ENCODE data around the gene PHF24.

PHF24 gene

DNA sequence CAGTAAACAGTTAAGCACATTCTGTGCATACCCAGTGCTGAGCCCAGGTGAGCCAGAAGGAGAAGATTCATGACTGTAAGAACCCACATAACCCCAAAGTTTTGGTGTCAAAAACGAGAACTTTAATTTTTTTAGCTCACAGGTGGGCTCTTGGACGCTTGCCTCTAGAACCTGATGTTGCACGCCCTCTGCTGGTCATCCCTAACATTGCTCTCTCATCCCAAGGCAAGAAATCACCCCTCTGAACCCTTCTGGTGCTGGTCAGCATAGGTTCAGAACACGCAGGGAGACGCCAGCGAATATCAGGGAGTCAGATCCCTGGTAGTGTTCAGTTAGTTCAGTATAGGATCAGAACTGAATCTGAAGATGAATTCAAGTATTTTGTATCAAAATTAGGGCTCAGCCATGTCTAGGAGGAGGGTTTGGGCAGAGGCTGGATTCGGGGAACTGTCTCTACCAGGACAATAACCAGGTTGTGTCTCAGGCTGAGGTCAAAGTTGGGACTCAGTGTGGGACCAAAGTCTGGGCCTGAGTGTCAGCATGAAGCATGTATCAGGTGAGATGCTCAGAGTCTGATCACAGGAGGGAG is 27.3 kb downstream of the PHF24 start:
- TF ChIP-seq SUZ12 (IDR thresholded peaks at IDR 0.05) (no peak), HDGF (IDR thresholded peaks at IDR 0.05; ENCODE audit: borderline replicate concordance) (no peak), ARNT (IDR thresholded peaks at IDR 0.05) (no peak), FOXK2 (IDR thresholded peaks at IDR 0.05) (no peak), ELF4 (IDR thresholded peaks at IDR 0.05) (no peak), TARDBP (IDR thresholded peaks at IDR 0.05) (no peak), FOXM1 (IDR thresholded peaks at IDR 0.05; ENCODE audit: borderline replicate concordance) (no peak), SP1 (IDR thresholded peaks at IDR 0.05) (no peak), FOXA1 (IDR thresholded peaks at IDR 0.05) (no peak), LEF1 (IDR thresholded peaks at IDR 0.05; ENCODE audit: borderline replicate concordance) (no peak), CTBP1 (IDR thresholded peaks at IDR 0.05; ENCODE audit: borderline replicate concordance) (no peak), NFRKB (IDR thresholded peaks at IDR 0.05) (no peak), ZNF384 (IDR thresholded peaks at IDR 0.05) (no peak), BHLHE40 (IDR thresholded peaks at IDR 0.05; ENCODE audit: borderline replicate concordance) (no peak), L3MBTL2 (conservative IDR thresholded peaks at IDR 0.05) (no peak)
- TF ChIP-seq, protein P1, sequence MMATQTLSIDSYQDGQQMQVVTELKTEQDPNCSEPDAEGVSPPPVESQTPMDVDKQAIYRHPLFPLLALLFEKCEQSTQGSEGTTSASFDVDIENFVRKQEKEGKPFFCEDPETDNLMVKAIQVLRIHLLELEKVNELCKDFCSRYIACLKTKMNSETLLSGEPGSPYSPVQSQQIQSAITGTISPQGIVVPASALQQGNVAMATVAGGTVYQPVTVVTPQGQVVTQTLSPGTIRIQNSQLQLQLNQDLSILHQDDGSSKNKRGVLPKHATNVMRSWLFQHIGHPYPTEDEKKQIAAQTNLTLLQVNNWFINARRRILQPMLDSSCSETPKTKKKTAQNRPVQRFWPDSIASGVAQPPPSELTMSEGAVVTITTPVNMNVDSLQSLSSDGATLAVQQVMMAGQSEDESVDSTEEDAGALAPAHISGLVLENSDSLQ (IDR thresholded peaks at IDR 0.05) = no peak
- peak; percentile 56 for DNase-seq (ENCODE audit: extremely low spot score)
- POLR2A ChIA-PET = interaction anchor here (0.7 kb wide), 1 partner anchor 86 kb away, joined by 3 read pairs; no protein-coding TSS in a partner anchor
- CTCF ChIA-PET = interaction anchor here (0.6 to 2.0 kb wide), 7 partner anchors 9 to 226 kb away, joined by 3 to 14 read pairs (median 4); no protein-coding TSS in a partner anchor

DNA sequence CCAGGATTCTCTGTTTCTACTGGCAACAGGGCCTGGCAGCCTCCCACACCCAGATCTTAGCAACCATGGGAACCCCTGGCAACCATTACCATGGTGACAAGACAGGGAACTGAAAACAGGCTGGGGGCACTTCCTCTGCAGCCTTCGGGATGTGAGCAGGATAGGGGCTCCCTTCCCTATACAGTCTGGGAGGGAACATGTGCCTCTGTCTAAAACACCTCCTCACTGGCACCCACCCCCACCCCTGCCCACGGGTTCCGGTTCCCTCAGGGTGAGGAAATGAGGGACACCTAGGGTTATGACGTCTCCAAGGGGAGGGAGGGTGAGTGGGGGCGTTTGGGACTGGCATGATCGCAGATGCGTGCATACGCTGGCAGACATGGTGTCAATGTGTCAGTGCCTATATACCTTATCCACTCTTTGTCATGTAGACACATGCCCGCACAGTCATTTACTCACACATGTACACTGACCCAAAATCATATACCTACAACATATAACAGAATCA is 28.5 kb downstream of the PHF24 start:
- POLR2A ChIA-PET = no interaction called here
- no peak for DNase-seq (ENCODE audit: extremely low spot score)
- TF ChIP-seq LEF1 (IDR thresholded peaks at IDR 0.05; ENCODE audit: borderline replicate concordance) (no peak), ARNT (IDR thresholded peaks at IDR 0.05) (no peak), CTBP1 (IDR thresholded peaks at IDR 0.05; ENCODE audit: borderline replicate concordance) (no peak), FOXK2 (IDR thresholded peaks at IDR 0.05) (no peak), HDGF (IDR thresholded peaks at IDR 0.05; ENCODE audit: borderline replicate concordance) (no peak), SP1 (IDR thresholded peaks at IDR 0.05) (no peak), SUZ12 (IDR thresholded peaks at IDR 0.05) (no peak)
- CTCF ChIA-PET = interaction anchor here (0.6 kb wide), 2 partner anchors 23 to 25 kb away, joined by 3 to 5 read pairs; no protein-coding TSS in a partner anchor

DNA sequence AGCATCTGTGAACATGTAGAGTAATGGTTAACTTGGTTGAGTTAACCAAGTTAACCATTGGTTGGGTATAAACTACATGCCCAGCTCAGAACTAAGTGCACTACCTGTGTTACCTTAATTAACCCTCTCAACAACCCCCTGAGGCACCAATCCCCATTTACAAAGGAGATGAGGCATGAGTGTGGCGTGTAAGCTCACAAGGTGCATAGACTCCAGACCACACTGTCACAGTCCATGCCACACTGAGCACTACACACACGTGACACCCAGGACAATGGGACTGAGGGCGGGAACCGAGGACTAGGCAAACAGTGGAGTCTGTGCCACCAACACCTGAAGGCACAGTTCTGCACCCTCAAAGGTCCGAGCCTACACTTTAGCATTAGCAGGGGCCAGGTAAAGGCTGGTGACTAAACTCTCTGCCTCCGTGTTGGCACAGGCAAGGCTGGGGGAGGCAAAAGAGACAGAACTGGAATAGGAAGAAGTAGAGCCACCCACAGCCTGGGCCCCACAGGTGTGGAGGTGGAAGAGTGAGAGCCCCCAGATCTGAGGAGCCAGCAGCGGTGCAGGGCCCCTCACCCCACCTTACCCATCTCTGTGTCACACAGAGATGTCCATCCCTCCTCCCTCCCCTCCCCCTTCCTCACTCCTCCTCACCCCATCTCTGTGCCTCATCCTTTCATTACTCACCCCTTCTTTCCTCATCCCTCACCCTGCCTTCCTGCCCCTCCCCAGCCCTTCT is 29.2 kb downstream of the PHF24 start:
- POLR2A ChIA-PET = no interaction called here
- CTCF ChIA-PET = interaction anchor here (0.6 kb wide), 1 partner anchor 58 kb away, joined by 3 read pairs; no protein-coding TSS in a partner anchor
- no peak for TF ChIP-seq FOXK2 (IDR thresholded peaks at IDR 0.05)
- no peak for TF ChIP-seq L3MBTL2 (conservative IDR thresholded peaks at IDR 0.05)
- no peak for TF ChIP-seq LEF1 (IDR thresholded peaks at IDR 0.05; ENCODE audit: borderline replicate concordance)
- TF ChIP-seq, protein P1 (IDR thresholded peaks at IDR 0.05) = no peak
- no peak for DNase-seq (ENCODE audit: extremely low spot score)

DNA sequence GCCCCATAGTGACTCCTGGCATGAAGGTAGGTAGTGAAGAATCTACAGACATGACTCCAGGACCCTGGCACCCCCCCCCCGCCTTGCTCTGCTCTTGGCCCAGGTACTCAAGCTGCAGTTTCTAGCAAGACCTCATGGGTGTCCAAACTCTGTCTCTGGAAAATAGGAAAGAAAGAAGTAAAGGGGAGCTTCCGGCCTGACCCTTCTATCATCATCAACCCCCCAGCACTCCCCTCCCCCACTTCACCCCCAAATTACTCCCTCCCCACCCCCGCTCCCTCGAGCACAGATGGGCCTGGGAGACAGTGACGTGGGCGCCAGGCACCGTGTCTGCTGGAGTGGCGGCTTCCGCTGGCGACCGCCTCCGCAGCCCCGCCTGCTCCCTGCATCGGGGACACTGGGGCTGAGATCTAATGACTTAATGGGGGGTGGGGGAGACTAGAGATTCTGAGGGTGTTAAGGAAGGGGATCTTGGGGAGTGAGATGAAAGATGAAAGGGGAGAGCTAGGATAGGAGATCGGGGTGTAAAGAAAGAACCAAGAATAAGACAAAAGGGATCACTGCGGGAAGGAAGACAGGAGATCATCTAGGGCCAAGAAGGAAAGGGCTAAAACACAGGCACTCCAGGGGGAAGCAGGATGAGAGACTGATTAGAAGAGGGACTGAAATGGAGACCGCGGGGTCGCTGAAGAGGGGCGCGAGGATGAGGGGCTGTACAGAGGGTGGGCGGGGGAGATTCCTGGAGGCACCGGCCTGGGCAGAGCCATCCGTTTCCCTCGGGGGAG is 30.3 kb downstream of the PHF24 start:
- POLR2A ChIA-PET = no interaction called here
- DNase-seq (ENCODE audit: extremely low spot score) = no peak
- TF ChIP-seq SP1 (IDR thresholded peaks at IDR 0.05) (no peak), L3MBTL2 (conservative IDR thresholded peaks at IDR 0.05) (no peak), ARNT (IDR thresholded peaks at IDR 0.05) (no peak), SUZ12 (IDR thresholded peaks at IDR 0.05) (no peak), LEF1 (IDR thresholded peaks at IDR 0.05; ENCODE audit: borderline replicate concordance) (no peak), ZNF384 (IDR thresholded peaks at IDR 0.05) (no peak), FOXA1 (IDR thresholded peaks at IDR 0.05) (no peak), BHLHE40 (IDR thresholded peaks at IDR 0.05; ENCODE audit: borderline replicate concordance) (no peak), FOXK2 (IDR thresholded peaks at IDR 0.05) (no peak)
- CTCF ChIA-PET = no interaction called here

DNA sequence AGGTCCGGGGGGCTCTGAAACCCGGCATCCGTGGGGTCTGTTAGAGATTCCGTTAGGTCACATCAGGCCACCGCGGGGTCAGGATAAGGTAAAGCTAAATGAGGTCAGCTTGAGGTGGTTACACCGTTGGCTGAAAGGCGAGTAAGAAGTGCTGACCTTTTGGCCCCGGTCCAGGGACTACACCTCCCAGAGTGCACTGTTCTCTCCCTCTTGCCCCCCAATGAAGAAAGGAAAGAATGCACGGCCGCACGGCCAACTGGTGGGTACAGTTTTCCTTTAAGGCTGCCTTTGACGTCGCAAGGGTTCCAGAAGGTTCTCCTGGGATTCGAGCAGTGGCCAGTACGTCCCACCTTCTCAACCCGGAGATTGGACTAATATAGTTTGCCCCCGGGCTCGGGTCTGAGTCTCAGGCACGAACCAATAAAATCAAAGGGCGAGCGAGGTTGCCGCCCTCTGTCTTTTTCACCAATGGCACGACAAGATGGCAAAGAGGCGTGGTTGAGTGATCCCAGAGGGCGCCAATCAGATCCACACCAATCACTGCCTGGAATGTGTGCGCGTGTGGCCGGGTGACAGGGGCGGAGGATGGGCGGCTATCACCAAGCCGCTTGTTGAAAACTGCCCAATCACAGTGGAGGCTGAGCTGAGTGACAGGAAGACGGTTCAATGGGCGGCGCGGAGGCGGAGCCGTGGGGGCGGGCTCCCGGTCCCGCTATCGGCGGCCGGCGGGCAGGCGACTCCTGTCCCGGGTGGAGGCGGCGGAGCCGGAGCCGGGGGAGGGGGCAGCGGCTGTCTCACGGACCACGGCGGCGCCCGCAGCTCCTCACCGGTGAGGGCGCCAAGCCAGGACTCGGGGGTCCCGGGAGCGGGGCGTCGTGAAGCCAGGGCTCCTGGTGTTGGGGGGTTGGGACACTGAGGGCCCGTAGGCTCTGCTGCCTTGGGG is 31.2 kb downstream of the PHF24 start, which contains the start of gene DNAJB5:
Gene DNAJB5, plus strand, starts transcription at position 743 of the 943 bp plus-strand sequence. CDS start 886 bp downstream, outside the sequence.
- ChIA-PET CTCF (interaction anchor here (1.7 kb wide), 1 partner anchor 90 kb away, joined by 6 read pairs; no protein-coding TSS in a partner anchor), POLR2A (interaction anchor here (1.0 to 1.5 kb wide), 2 partner anchors 62 to 82 kb away, joined by 3 to 4 read pairs; no protein-coding TSS in a partner anchor)
- peak; percentile 97 for DNase-seq (ENCODE audit: extremely low spot score)
- TF ChIP-seq NFRKB (IDR thresholded peaks at IDR 0.05) (no peak), TARDBP (IDR thresholded peaks at IDR 0.05) (no peak), BHLHE40 (IDR thresholded peaks at IDR 0.05; ENCODE audit: borderline replicate concordance) (no peak), FOXA1 (IDR thresholded peaks at IDR 0.05) (no peak), ZNF384 (IDR thresholded peaks at IDR 0.05) (no peak), L3MBTL2 (conservative IDR thresholded peaks at IDR 0.05) (peak; percentile 61), SUZ12 (IDR thresholded peaks at IDR 0.05) (no peak), FOXM1 (IDR thresholded peaks at IDR 0.05; ENCODE audit: borderline replicate concordance) (peak; percentile 39; the same call in 1 of the 2 replicates), FOXK2 (IDR thresholded peaks at IDR 0.05) (no peak), CTBP1 (IDR thresholded peaks at IDR 0.05; ENCODE audit: borderline replicate concordance) (no peak), LEF1 (IDR thresholded peaks at IDR 0.05; ENCODE audit: borderline replicate concordance) (no peak), HDGF (IDR thresholded peaks at IDR 0.05; ENCODE audit: borderline replicate concordance) (no peak), ARNT (IDR thresholded peaks at IDR 0.05) (no peak), ELF4 (IDR thresholded peaks at IDR 0.05) (no peak), SP1 (IDR thresholded peaks at IDR 0.05) (peak; percentile 89)
- TF ChIP-seq, protein P1 (IDR thresholded peaks at IDR 0.05) = peak; percentile 100
